Neuronal stem cell (in vitro differentiated cells): ENCODE measurements around the gene IGSF10.

Experiments
- DNase-seq: peaks from one replicate; pipeline ENCODE4 v3.0.0-alpha.2; 2013; ENCODE audit warnings: low spot score
- H2AFZ ChIP-seq: one replicate; pipeline ENCODE4 v1.6.1; 2013; ENCODE audit warnings: mild to moderate bottlenecking, low read length, inconsistent platforms
- H2AK5ac ChIP-seq: 2 replicates; pipeline ENCODE4 v1.6.1; 2013; ENCODE audit warnings: low read depth, mild to moderate bottlenecking, inconsistent platforms, low read length, moderate library complexity, mixed read lengths
- H2BK120ac ChIP-seq: 2 replicates; pipeline ENCODE4 v1.6.1; 2013; ENCODE audit warnings: low read depth, mild to moderate bottlenecking, inconsistent platforms, low read length, moderate library complexity, mixed read lengths
- H2BK12ac ChIP-seq: one replicate; pipeline ENCODE4 v1.6.1; 2013; ENCODE audit warnings: low read length, inconsistent platforms
- H2BK15ac ChIP-seq: 2 replicates; pipeline ENCODE4 v1.6.1; 2013; ENCODE audit warnings: mild to moderate bottlenecking, low read length, inconsistent platforms, mixed read lengths
- H2BK5ac ChIP-seq: one replicate; pipeline ENCODE4 v1.6.1; 2013; ENCODE audit warnings: inconsistent platforms, mild to moderate bottlenecking, low read length, moderate library complexity
- H3K14ac ChIP-seq: one replicate; pipeline ENCODE4 v1.6.1; 2013; ENCODE audit warnings: low read length, inconsistent platforms
- H3K18ac ChIP-seq: 2 replicates; pipeline ENCODE4 v1.6.1; 2013; ENCODE audit warnings: low read length, inconsistent platforms
- H3K23ac ChIP-seq: 2 replicates; pipeline ENCODE4 v1.6.1; 2013; ENCODE audit warnings: low read depth, mild to moderate bottlenecking, mixed read lengths, low read length, inconsistent platforms; ENCODE audit not compliant: poor library complexity
- H3K27ac ChIP-seq: replicated peaks from 3 replicates; pipeline ENCODE4 v1.5.1; 2013; ENCODE audit warnings: low read length, inconsistent platforms
- H3K27me3 ChIP-seq, 3 experiments: 2 replicates each; pipeline ENCODE4 v1.6.1; 2013; ENCODE audit warnings: low read length in 3 of 3, mild to moderate bottlenecking in 2 of 3, inconsistent platforms in 1 of 3, low read depth in 1 of 3, mixed read lengths in 1 of 3, moderate library complexity in 1 of 3; ENCODE audit not compliant: control insufficient read depth in 3 of 3, insufficient read depth in 3 of 3
- H3K36me3 ChIP-seq, 2 donors: replicated peaks in 1 of 2; 2 replicates each; pipeline ENCODE4 v1.6.1; 2013; ENCODE audit warnings: low read length in 2 of 2; ENCODE audit not compliant: control insufficient read depth in 2 of 2, insufficient read depth in 2 of 2
- H3K4ac ChIP-seq: 2 replicates; pipeline ENCODE4 v1.6.1; 2013; ENCODE audit warnings: inconsistent platforms, mild to moderate bottlenecking, low read length, moderate library complexity
- H3K4me1 ChIP-seq, 2 donors: 1 replicate in 1 of 2; 2 replicates in 1 of 2; pipeline ENCODE4 v1.6.1; 2013; ENCODE audit warnings: low read length in 2 of 2, low read depth in 1 of 2; ENCODE audit not compliant: control insufficient read depth in 2 of 2, insufficient read depth in 1 of 2
- H3K4me2 ChIP-seq: one replicate; pipeline ENCODE4 v1.6.1; 2013; ENCODE audit warnings: mild to moderate bottlenecking, low read length, inconsistent platforms; ENCODE audit not compliant: insufficient read depth, poor library complexity, severe bottlenecking
- H3K4me3 ChIP-seq, 2 donors: 2 replicates each; pipeline ENCODE4 v1.5.1; 2013; ENCODE audit warnings: low read length in 2 of 2, mild to moderate bottlenecking in 2 of 2, inconsistent platforms in 1 of 2, moderate library complexity in 1 of 2
- H3K79me1 ChIP-seq: one replicate; pipeline ENCODE4 v1.6.1; 2013; ENCODE audit warnings: low read depth, mild to moderate bottlenecking, inconsistent platforms, low read length, moderate library complexity
- H3K9ac ChIP-seq: one replicate; pipeline ENCODE4 v1.6.1; 2013; ENCODE audit warnings: mild to moderate bottlenecking, low read depth, low read length, inconsistent platforms; ENCODE audit not compliant: poor library complexity
- H3K9me3 ChIP-seq, 2 donors: replicated peaks in 1 of 2; 2 replicates each; pipeline versions ENCODE3 to v1.6.1; 2013; ENCODE audit warnings: low read length in 2 of 2, mild to moderate bottlenecking in 2 of 2, inconsistent platforms in 1 of 2, low read depth in 1 of 2, mixed read lengths in 1 of 2, moderate library complexity in 1 of 2; ENCODE audit not compliant: control insufficient read depth in 2 of 2, insufficient read depth in 1 of 2
- H4K8ac ChIP-seq: one replicate; pipeline ENCODE4 v1.6.1; 2013; ENCODE audit warnings: low read depth, mild to moderate bottlenecking, inconsistent platforms, low read length, moderate library complexity
- H4K91ac ChIP-seq: one replicate; pipeline ENCODE4 v1.6.1; 2013; ENCODE audit warnings: low read length, low read depth, mild to moderate bottlenecking, inconsistent platforms; ENCODE audit not compliant: poor library complexity
- WGBS, 2 donors: extraction: QIAGEN DNeasy Blood & Tissue Kit; methylation state at CpG; one replicate each; pipeline ENCODE4 v1.1.7; 2013; ENCODE audit warnings: missing lambda C conversion rate in 2 of 2, mixed read lengths in 1 of 2; ENCODE audit not compliant: insufficient read length in 2 of 2, insufficient replicate concordance in 1 of 2; ENCODE audit errors: extremely low coverage in 2 of 2; 5-methylcytosine and 5-hydroxymethylcytosine counted together

IGSF10 gene

DNA sequence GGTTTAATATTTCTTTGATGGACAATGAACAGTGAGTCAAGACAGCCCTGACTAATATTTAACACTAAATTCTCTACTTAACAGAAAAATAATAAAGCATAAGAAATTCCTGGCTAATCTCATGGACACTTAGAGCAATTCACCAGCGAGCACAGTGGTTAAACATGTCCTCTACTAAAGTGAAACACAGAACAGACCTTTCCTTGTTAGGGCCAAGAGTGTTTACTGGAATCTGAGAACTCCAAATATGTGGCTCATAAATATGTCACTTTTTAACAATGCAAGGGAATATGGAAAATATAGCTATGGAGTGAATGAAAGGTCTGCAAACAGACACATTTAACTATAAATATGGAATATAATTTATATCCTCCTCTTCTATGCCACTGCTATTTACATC is 18.6 kb upstream of the IGSF10 start:
- Histone ChIP-seq H2BK120ac (no peak overlapping the region), H2BK5ac (no peak overlapping the region), H3K9me3 (no peaks in the 10 kb centered on the region), H3K27me3 (no peaks in the 10 kb centered on the region), H2BK15ac (no peak overlapping the region), H3K4ac (no peak overlapping the region), H3K79me1 (no peaks in the 10 kb centered on the region), H3K23ac (no peak overlapping the region), H2AK5ac (no peak overlapping the region), H4K91ac (no peak overlapping the region), H2AFZ (no peak overlapping the region), H3K4me3 (no peak overlapping the region), H4K8ac (no peak overlapping the region), H3K4me1 (peaks cover 0 to 3% of the 10 kb centered on the region in 2 donors), H3K4me2 (no peak overlapping the region), H3K27ac (no peak overlapping the region), H3K36me3 (no peaks in the 10 kb centered on the region), H3K9ac (no peak overlapping the region), H3K18ac (no peak overlapping the region), H2BK12ac (no peak overlapping the region), H3K14ac (no peak overlapping the region)
- no peak for DNase-seq
- no CpG with 5 or more reads among the region's 1 CpG for WGBS, 2 donors

DNA sequence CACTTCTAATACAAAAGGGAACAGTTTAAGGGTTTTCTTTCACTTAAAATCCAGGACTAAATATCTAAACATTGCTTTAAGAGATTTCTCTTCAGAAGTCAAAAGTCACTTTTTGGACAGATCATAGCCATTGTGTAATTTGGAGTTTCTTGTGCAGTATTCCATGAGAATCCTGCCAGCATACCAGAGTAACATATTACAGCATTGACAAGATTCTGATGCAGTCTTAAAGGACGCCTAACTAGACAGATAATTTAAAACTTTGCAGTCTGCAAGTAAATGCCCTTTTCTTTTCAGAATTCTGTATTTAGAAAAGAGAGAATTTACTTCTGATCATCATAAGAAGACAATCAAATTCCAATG is 17.5 kb upstream of the IGSF10 start:
- Histone ChIP-seq H3K23ac (no peak overlapping the region), H3K4me1 (peaks cover 0 to 3% of the 10 kb centered on the region in 2 donors), H3K4ac (no peak overlapping the region), H2BK5ac (no peak overlapping the region), H4K8ac (no peak overlapping the region), H3K4me3 (no peak overlapping the region), H4K91ac (no peak overlapping the region), H2BK120ac (no peak overlapping the region), H3K14ac (no peak overlapping the region), H3K9me3 (no peaks in the 10 kb centered on the region), H2AK5ac (no peak overlapping the region), H3K79me1 (no peaks in the 10 kb centered on the region), H3K27me3 (no peaks in the 10 kb centered on the region), H2BK12ac (no peak overlapping the region), H3K4me2 (no peak overlapping the region), H3K36me3 (no peaks in the 10 kb centered on the region), H2BK15ac (no peak overlapping the region), H3K18ac (no peak overlapping the region), H3K9ac (no peak overlapping the region), H2AFZ (no peak overlapping the region), H3K27ac (no peak overlapping the region)
- WGBS, 2 donors = no CpG with 5 or more reads among the region's 1 CpG
- DNase-seq = no peak

DNA sequence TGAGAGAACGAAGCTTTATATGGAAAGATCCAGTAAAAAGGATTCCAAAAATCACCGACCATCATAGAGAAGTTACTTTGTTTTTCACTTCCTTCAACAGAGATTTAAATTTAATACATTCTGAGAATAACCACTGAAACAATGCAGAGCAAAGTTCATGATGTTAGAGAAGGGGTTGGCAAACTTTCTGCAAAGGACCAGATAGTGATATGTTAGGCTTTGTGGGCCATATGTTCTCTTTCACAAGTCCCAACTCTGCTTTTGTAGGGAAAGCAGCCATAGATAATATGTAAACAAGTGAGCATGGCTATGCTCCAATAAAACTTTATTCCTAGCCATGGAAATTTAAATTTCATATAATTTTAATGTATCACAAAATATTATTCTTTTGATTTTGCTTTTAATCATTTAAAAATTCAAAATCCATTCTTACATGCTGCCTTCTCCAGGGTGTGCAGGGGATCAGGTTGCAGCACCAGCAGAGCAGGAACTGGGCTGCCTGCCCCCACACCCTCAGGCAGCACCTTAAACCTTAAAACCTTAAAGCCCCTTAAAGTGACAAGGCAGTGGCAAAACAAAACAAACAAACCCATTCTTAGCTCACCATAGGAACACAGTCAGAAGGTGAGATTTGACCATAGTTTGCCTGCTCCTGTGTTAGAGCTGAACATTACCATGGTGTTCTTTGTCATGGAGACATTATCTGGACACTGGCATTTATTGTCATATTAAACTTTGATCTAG is 16.9 kb upstream of the IGSF10 start:
- no peak overlapping the region for H3K23ac ChIP-seq

DNA sequence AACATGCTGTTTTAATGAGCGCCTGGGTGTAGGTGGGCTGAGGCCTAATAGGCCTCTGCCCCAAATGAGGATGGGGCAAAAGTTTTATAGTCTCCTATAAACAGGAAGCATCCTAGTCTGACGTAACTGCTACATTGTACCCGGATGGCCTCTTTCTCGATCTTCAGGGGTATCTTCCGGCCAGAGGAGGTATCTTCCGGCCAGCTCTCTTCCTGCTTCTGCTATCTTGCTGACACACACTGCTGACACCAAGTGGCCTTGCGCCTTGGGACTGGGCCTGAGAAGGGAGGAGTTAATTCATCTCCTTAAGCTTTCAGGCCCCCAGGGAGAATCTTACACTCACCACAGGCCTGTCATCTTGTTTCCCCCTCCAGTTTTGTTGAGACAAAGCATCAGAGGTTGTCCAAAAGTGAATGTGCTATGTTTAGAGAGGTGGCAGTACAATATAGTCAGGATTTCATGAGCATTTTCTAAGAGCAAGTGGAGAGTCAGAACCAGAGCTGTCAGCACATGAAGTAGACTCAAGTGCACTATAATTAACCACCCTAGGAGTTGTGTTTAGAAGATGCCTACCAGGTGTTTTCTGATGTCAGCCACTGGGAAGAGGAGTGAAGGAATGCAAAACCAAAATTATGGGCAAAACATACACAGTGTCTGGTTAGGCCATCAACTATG is 15.6 kb upstream of the IGSF10 start:
- Histone ChIP-seq H3K4me3 (no peak overlapping the region), H3K9me3 (no peaks in the 10 kb centered on the region), H4K8ac (no peak overlapping the region), H3K14ac (no peak overlapping the region), H3K23ac (no peak overlapping the region), H4K91ac (no peak overlapping the region), H2AK5ac (no peak overlapping the region), H2BK5ac (no peak overlapping the region), H3K9ac (no peak overlapping the region), H3K4me2 (no peak overlapping the region), H2BK12ac (no peak overlapping the region), H2AFZ (no peak overlapping the region), H3K27me3 (no peaks in the 10 kb centered on the region), H3K4me1 (peaks cover 0 to 3% of the 10 kb centered on the region in 2 donors), H3K79me1 (no peaks in the 10 kb centered on the region), H3K36me3 (no peaks in the 10 kb centered on the region), H2BK120ac (no peak overlapping the region), H3K27ac (no peak overlapping the region), H3K4ac (no peak overlapping the region), H2BK15ac (no peak overlapping the region), H3K18ac (no peak overlapping the region)
- WGBS, 2 donors = no CpG with 5 or more reads among the region's 7 CpGs
- no peak for DNase-seq

More for the DNA sequence above, 16.9 kb upstream of the IGSF10 start:
- no peak overlapping the region for H3K9ac ChIP-seq
- no peak overlapping the region for H2BK15ac ChIP-seq
- no peak overlapping the region for H3K4ac ChIP-seq
- no peak overlapping the region for H4K91ac ChIP-seq
- H2AK5ac ChIP-seq = no peak overlapping the region
- no peak overlapping the region for H3K14ac ChIP-seq
- H3K27me3 ChIP-seq = no peaks in the 10 kb centered on the region
- no peak overlapping the region for H2BK12ac ChIP-seq
- H4K8ac ChIP-seq = no peak overlapping the region
- no peaks in the 10 kb centered on the region for H3K36me3 ChIP-seq
- WGBS, 2 donors = no CpG with 5 or more reads among the region's 2 CpGs
- H3K4me3 ChIP-seq = no peak overlapping the region
- DNase-seq = no peak
- no peak overlapping the region for H3K18ac ChIP-seq
- no peaks in the 10 kb centered on the region for H3K9me3 ChIP-seq
- H3K79me1 ChIP-seq = no peaks in the 10 kb centered on the region
- H2BK5ac ChIP-seq = no peak overlapping the region
- H3K4me2 ChIP-seq = no peak overlapping the region
- H2AFZ ChIP-seq = no peak overlapping the region
- H3K27ac ChIP-seq = no peak overlapping the region
- no peak overlapping the region for H2BK120ac ChIP-seq
- H3K4me1 ChIP-seq = peaks cover 0 to 3% of the 10 kb centered on the region in 2 donors
